AG09319 (cell line): ENCODE data around the gene PFN4.
"Not testable (repeated sequence)": the region's sequence is repeated elsewhere in the genome, so short reads cannot be mapped to it uniquely, and the experiment has no call there.

Experiments used
- DNase-seq: peaks from one replicate; pipeline ENCODE4 v3.0.0-alpha.2; 2010; ENCODE audit warnings: low read depth; ENCODE audit errors: extremely low read depth
- TF ChIP-seq, protein P1 (sequence below): IDR thresholded peaks from 2 replicates; pipeline ENCODE4 v1.5.1; 2011; ENCODE audit warnings: low read depth, mild to moderate bottlenecking, inconsistent platforms, low read length, moderate library complexity

Gene PFN4

DNA sequence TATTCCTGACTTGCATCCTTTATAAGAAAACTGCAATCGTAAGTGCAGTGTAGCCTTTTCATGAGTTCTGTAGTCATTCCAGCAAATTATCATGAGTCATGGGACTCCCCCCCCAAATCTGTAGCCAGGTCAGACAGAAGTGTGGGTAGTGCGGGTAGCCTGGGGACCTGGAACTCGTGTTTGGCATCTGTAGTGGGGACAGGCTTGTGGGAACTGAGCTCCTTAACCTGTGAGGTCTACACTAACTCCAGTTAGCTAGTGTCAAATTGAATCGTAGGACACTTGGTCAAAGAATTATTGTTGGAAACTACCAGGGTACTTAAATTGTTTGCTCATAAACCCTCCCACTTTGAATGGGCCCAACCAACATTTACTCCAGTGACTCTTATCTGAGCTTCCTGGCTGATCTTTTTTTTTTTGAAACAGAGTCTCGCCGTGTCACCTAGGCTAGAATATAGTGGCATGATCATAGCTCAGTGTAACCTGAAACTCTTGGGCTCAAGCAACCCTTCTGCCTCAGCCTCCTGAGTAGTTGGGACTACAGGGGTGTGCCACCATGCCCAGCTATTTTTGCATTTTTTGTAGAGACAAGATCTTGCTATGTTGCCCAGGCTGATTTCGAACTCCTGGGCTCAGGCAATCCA is 12.4 kb downstream of the PFN4 start:
- TF ChIP-seq, protein P1, sequence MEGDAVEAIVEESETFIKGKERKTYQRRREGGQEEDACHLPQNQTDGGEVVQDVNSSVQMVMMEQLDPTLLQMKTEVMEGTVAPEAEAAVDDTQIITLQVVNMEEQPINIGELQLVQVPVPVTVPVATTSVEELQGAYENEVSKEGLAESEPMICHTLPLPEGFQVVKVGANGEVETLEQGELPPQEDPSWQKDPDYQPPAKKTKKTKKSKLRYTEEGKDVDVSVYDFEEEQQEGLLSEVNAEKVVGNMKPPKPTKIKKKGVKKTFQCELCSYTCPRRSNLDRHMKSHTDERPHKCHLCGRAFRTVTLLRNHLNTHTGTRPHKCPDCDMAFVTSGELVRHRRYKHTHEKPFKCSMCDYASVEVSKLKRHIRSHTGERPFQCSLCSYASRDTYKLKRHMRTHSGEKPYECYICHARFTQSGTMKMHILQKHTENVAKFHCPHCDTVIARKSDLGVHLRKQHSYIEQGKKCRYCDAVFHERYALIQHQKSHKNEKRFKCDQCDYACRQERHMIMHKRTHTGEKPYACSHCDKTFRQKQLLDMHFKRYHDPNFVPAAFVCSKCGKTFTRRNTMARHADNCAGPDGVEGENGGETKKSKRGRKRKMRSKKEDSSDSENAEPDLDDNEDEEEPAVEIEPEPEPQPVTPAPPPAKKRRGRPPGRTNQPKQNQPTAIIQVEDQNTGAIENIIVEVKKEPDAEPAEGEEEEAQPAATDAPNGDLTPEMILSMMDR: no peak
- DNase-seq: no peak

DNA sequence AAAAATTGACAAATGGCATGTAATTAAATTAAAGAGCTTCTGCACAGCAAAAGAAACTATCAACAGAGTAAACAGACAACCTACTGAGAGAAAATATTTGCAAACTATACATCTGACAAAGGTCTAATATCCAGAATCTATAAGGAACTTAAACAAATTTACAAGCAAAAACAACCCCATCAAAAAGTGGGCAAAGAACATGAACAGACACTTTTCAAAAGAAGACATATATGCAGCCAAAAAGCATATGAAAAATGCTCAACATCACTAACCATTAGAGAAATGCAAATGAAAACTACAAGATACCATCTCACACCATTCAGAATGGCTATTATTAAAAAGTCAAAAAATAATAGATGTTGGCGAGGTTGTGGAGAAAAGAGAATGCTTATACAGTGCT is 13.7 kb downstream of the PFN4 start:
- DNase-seq: not testable (repeated sequence)

DNA sequence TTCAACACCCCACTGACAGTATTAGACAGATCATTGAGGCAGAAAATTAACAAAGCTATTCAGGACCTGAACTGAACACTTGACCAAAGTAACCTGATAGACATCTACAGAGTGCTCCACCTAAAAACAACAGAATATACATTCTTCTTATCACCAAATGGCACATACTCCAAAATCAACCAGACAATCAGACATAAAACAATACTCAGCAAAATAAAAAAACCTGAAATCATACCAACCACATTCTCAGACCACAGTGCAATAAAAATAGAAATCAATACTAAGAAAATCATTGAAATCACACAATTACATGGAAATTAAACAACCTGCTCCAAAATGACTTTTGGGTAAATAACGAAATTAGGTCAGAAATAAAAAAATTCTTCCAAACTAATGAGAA is 15.8 kb downstream of the PFN4 start:
- no peak for DNase-seq
- TF ChIP-seq, protein P1: no peak

DNA sequence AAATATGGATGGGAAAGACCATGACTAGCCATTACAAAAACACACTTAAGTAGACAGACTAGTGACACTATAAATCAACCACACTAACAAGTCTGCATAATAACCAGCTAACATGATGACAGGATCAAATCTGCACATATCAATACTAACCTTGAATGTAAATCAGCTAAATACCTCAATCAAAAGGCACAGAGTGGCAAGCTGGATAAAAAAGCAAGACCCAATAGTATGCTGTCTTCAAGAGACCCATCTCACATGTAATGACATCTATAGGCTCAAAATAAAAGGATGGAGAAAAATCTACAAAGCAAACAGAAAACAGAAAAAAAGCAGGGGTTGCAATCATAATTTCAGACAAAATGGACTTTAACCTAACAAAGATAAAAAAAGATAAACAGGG is 16.3 kb downstream of the PFN4 start:
- TF ChIP-seq, protein P1: no peak

DNA sequence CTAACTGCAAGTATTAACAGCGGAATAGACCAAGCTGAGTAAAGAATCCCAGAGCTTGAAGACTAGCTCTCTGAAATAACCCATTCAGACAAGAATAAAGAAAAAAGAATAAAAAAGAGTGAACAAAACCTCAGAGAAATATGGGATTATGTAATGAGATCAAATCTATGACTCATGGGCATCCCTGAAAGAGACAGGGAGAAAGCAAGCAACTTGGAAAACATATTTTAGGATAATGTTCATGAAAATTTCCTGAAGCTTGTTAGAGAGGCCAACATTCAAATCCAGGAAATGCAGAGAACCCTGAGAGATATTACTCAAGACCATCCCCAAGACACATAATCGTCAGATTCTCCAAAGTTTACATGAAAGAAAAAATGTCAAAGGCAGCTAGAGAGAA is 17.3 kb downstream of the PFN4 start:
- no peak for DNase-seq
- TF ChIP-seq, protein P1: no peak

More for the DNA sequence above, 16.3 kb downstream of the PFN4 start:
- DNase-seq: no peak

DNA sequence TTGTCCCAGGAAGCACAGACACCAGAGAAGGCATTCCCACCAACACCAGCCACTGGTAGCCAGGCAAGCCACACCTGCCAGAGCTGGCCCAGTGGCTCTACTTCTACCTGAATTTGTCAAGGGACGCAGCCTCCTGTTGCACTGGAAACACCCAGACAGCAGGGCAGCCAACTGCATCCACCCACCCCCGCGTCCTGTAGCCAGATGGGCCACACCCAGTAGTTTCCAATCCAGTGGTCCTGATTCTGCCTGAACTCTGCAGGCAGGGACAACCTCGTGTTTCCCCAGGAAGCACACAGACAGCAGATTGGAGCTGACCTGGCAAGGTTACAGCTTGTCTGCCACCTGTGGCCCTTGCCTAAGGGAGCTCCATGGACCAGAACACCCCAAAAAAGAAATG is 18.2 kb downstream of the PFN4 start:
- TF ChIP-seq, protein P1: no peak
- DNase-seq: no peak

DNA sequence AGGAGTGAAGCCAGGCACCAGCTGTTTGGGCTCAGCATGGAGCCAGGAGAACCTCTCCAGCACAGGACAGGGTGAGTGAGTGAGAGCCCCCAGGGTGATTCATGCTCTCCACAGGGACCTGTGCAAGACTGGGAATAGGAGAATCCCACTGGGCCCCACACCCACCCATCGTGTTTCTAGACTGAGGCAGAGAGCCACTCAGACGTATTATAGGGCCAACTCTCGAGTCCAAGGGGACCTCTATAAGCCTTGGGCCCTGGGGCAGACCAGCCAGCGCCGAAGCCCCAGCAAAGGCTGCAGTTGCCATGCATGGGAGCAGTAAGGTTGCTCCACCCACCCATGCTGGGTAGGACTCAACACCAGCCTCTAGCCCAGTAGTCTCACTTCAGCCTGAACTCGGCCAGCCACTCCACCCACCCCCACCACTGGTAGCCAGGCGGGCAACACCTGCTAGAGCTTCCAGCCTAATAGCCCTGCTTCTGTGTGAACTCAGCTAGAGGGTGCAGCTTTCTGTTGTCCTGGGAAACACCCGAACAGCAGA is 19.0 kb downstream of the PFN4 start:
- no peak for DNase-seq
- TF ChIP-seq, protein P1: no peak

DNA sequence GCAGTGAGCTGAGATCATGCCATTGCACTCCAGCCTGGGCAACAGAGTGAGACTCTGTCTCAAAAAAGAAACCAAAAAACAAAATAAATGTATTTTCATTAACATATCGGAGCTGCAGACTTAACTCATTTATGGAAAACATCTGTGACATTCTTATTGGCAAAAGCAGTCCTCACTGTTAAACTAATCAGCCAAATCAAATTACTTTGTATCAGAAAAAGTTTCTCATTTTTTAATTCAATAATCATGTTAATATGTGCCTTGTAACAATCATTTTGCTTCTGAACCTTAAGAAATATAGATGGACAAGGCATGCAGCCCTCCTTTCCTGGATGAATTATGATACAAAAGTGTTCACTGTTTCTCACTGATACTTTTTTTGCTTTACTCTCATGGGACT is 20.5 kb downstream of the PFN4 start:
- no peak for DNase-seq
- TF ChIP-seq, protein P1: no peak
